Stimulated activated CD4-positive, alpha-beta T cell treated with anti-CD3 and anti-CD28 coated beads, TNF-alpha, amount 100 ng/mL, for 4 hours (primary cell): ENCODE data around the gene COPB2.

ENCODE experiments used
- DNase-seq, 3 experiments: peaks; one replicate each; pipeline ENCODE4 v3.0.0-alpha.2; 2020; ENCODE audit warnings: low read depth in 3 of 3

COPB2 gene

DNA sequence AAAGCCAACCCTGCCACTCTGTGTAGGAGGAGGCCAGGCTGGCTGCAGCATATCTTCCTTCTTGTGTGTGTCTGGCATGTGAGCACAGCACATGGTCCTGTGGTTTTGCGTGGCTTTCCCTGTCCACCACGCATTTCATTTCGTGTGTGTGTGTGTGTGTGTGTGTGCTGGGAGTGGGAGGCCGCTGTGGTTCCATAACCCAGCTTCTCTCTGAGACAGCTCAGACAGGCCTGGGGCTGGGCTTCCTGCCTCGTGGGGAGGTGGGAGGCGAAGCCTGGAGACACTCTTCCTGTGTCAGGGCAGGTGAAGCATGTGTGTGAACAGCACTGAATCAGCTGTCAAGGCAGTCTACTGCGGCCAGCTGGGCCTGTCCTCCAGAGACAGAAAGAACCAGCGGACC, 61.6 kb downstream of the COPB2 start:
- DNase-seq = no peak

DNA sequence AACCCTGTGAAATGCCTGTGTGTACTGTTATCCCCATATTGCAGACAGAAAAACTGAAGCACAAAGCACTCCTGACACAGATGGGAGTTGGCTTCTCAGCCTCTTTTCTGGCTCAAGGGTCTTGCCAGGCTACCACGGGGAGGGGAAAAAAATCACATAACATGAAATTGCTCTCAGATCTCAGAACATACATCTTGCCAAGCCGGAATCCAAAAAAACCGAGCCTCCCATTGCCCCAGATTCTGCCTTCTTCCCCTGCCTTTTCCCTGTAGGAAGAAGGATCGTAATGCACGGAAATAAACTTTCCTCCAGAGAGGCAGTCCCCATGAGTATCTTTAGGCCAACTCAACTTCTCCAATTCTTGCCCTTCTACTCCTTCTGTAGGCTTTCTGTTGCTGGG, 62.2 kb downstream of the COPB2 start:
- no peak for DNase-seq

DNA sequence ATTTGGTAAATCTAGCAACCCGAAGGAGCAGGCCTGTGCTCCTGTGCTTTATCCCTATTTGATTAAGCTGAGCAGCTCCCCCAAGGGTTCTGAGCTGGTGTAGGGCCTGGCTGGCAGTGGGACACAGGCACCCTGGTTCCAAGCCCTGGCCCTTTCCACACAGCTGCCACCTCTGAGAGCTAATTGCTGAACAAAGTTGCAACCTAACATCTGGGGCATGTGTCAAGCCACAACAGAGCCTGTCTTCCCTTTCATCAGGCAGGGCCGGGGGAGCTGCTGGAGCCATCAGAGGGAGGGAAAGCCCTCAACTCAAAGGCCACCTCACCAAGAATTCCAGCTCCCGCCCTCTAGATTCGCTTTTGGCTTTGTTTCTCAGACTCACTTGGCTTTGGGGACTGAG, 62.7 kb downstream of the COPB2 start:
- DNase-seq = no peak

DNA sequence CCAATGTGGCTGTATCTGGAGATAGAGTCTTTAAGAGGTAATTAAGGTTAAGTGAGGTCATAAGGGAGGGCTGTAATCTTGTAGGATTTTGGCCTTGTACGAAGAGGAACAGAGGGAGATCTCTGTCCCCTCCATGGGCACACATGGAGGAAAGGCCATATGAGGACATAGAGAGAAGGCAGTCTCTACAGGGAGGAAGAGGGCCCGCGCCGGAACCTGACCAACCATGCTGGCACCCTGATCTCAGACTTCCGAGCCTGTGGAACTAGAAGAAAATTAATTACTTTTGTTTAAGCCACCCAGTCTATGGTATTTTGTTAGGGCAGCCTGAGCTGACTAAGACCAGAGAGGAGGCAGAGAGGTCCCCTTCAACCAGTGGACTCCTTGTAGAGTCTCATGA, 63.3 kb downstream of the COPB2 start:
- no peak for DNase-seq

DNA sequence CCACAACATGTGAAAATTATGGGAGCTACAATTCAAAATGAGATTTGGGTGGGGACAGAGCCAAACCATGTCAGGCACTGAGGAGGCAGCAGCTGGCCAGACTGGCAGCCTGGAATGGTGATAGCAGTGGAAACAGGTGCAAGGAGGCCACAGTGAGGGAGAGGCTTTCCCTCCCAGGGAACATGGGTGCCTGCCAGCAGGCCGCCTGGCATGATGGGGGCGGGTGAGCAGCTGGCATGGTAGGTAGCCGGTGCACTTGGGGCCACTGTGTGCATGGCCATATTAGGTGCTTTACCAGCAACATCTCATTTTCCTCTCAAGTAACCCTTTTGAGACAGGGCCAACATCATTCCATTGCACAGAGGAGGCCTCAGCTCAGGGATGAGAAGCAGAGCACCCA, 63.9 kb downstream of the COPB2 start:
- DNase-seq = no peak

DNA sequence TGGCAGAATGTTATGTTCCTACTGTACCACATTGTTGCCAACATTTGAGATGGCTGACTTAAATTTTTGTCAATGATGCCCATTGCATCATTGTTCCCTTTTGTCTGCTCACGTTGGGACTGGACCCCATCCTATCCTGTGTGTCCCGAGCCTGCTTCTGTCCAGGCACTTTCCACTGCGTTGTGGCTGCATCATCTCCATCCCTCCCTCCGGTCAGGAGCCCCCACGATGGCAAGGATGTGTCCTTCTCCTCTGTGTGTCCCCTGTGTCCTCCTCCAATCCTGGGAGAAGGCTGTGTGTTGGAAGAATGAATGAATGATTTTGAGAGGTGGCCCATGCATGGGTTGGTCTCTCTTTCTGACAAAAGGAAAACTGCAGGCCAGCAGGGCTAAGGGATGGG, 65.0 kb downstream of the COPB2 start:
- DNase-seq = no peak

DNA sequence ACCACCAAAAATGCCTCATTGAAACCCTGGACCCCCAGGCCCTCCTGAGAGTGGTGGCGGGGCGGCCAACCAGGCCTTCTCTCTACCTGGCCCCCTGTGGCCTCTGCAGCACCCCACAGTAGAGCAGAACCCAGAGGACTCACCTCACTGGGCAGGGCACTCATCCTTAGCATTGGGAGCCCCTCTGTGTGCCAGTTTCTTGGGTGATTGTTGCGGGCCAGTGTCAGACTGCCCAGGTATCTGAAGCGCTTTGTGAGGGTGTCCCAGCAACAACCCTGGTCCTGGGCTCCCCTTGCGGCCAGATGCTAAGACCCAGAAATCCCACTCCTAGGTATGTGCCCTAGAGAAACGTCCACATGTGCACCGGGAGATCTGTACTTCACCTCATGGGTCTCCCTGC, 66.3 kb downstream of the COPB2 start:
- no peak for DNase-seq

DNA sequence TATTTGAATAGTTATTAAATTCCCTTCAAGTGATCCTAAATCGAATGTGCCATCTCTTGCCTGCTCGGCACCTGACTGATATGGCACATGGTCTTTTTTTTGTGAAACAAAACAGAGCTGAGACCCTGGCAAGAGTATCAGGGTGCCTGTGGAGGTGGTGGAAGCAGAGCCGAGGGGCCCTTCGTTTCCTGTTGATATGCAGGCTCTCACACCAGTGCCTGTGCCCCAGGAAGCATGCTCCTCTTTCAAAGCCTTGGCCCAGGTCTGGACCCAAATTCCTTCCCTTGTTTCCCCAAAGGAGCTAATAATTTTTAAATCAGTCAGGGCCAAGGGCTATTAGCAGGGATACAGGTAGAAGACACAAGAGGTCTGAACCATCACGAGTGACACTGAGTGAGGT, 67.1 kb downstream of the COPB2 start:
- DNase-seq = no peak

DNA sequence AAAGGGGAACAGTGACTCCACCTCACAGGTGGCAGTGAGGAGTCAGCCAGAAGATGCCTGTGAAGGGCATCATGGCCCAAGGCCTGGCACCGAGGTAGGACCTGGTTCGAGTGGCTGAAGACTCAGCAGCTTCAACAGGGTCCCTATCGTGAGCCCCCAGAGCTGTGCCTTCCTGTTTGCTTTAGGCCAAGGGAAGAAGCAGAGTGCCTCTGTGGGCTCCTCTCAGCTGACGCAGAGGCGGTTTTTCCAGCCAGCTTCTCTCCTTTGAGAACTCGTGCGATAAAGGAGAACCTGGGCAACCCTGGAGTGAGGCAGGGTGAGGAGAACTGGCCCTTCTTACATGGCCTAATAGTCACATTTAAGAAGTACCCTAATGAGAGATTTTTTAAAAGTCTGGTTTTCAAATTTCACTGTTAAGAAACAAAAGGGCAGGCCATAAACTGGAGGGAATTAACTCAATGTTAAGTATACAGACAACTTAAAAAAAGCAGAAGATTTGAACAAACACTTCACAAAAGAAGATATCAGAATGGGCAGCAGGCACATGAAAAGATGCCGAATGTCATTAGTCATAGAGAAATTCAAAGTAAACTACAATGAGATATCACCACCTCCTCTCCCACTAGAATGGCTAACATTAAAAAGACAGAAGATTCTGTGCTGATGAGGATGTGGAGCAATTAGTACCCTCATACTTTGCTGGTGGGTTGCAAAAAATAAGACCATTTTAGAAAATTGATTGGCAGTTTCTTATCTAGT, 68.7 kb downstream of the COPB2 start:
- DNase-seq = no peak

DNA sequence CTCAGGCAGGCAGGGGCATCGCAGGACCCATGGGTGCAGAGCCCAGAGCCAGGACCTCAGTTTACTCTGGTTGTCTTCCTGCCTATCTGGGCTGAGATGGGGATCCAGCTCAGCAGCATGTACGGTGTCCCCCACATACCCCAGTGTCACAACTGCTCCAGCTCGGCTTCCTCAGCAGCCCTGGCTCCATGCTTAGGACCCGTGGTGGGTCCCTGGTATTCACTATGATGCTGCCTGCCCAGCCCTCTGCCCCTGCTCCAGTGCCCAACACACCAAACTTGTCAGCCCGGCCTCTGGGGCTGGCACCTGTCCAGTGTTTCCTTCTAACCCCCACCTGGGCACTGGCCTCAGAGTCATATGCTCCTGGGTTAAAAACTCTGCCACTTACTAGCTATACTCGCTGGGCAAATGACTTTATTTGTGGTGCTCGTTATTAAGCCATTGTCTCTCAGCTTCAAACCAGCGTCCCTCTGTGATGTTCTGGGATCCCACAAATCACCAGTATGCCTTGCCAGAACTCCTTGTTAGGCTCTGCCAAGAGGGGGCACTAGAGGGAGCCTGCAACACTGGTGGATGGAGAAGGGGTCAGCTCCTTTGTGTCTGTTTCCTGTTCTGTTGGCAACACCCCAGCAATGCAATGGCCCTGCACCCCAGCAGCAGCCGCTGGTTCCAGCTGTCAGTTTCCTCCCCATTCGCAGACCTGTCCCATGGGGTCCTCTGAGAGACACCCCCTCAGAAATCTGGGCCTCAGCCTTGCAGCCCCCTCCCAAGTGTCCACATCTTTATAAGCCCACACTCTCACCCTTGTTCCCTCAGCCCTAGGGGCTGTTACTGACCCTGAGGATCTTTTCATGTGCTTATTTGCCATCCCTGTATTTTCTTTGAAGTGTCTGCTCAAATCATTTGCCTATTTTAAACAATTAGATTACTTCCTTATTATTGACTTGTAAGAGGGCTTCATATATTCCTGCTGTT, 69.7 kb downstream of the COPB2 start:
- no peak for DNase-seq

DNA sequence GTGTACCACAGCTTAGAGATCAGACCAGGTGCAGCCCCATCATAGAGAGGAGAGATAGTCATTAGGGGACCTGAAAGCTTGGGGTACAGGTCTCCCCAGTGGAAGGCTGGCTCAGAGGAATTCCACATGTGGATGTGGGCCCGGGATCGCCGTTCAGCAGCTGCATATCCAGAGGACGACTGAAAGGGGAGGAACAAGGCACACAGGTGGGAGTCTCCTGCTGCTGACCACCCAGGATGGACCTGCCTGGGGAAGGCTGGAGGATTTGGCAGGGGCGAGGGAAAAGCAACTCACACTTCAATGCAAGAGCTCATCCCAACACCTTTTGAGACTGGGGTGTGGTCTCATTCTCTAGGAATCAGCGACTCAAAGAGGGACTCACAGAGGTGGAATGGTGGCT, 70.6 kb downstream of the COPB2 start:
- no peak for DNase-seq

DNA sequence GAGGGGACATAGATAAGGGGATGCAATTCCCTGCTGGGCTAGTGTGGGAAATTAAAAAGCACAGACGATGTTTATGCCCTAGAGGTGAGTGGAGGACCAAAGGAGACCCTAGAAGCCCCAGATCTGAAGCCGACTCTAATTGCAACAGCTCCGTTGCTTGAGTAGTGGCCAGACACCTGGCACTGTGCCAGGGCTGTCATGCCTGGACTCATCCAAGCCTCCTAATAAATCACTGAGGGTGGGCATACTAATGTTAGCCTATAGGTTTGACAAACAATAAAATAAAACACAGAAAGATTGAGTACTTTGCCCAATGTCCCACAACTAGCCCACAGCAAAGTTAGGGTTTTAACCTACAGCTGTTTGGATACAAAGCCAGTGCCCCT, 71.0 kb downstream of the COPB2 start:
- DNase-seq = no peak

DNA sequence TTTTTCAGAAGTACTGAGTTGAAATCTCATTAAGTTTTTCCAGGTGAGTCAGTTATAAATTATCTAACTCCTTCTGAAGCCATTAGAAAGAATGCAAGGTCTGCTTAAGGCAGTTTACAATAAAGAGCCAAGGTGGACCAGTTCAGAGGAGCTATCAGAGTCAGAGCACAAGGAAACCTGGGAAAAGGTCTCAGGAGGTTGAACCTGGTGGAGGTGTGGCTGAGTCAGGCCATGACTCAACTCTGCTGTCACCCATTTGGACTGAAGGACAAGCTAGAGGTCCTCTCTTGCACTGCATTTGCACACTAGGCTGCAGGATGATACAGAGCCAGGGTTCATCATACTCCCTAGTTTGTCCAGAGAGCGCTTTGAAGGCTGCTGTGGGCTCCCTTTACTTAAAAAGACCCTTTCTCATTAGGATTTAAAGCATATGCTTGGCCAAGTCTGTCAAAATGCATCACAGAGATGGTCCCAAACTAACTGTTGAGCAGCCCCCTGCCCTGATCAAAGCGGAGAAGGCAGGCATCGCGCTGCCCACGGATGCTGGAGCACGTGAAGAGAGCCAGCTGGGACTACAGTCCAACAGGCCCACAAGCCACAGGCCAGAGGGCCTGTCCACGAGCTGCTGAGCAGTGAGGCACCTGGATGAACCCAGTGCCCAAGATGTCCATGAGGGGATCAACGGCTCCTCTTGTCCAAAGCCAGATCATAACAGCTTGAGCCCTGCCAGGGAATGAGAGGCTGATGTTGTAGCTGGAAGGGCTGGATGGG, 71.6 kb downstream of the COPB2 start:
- DNase-seq = no peak

DNA sequence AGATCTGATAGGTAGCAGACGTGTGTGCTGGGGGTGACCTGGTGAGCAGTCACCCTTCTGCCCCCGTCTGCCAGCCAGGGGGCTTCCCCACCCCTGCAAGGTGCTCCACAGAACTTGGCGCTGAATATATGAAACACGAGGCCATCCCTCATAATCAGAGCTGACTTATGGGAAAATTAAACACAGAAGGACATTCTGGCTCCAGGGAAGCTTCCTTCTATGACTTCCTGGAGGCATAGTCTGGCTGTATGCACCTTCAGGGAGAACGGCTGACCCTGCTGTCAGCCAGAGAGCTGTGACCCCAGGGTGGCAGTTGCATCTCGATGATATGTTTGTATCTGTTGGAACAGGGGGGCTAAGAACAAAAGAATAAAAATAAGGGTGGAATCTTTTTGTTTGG, 72.2 kb downstream of the COPB2 start:
- no peak for DNase-seq

DNA sequence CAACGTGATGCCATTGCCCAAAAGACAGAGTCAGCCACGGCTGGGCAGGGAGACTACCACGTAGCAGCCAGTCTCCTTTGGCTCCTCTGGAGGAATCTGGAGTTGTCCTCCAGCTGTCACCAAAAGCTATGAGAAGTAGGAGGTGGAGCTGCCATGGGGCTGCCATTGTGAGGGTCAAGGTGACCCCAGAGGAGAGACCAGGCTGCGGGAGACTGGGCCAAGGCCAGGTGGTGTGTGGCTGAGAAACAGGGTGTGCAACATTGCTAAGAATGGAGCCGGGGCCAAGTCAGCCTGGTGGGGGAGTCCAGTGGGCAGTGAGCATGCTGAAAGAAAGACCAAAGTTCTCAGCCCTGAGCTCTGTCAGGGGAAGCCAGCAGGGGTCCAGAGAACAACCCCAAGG, 75.5 kb downstream of the COPB2 start:
- no peak for DNase-seq

DNA sequence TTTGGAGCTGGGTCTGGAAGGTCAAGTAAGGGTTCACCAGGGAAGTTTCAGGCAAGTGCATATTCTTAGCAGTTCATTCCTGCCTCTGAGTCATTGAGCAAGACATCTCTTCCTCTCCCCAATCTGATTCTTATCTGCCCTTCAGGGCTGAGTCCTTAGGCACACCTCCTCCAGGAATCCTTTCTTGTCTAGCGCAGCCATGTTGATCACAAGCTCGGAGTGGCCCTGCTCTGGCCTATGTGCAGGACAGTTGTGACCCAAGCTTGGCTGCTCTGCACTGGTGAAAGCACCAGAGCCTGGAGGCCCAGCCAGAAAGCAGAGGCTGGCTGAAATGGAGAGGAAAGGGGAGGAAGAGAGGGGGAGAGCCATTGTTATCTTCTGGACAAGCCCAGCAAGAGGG, 76.5 kb downstream of the COPB2 start:
- DNase-seq = no peak

DNA sequence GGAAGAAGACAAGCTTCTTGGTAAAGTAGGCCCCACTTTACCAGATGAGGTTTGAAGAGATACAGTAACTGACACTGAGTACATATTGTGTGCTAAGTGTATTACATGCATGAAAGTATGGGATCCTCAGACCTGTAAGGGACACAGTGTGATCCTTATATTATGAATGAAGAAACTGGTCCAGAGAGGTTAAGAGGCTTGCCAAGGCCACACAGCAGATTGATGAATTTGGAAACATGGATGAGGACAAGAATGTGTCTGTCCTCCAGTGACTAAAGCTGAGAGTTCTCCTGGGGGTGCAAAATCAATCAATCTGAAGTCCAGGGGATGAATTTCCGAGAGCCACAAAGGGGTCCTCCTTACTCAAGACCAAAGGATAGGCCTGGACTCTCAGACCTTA, 77.0 kb downstream of the COPB2 start:
- no peak for DNase-seq

DNA sequence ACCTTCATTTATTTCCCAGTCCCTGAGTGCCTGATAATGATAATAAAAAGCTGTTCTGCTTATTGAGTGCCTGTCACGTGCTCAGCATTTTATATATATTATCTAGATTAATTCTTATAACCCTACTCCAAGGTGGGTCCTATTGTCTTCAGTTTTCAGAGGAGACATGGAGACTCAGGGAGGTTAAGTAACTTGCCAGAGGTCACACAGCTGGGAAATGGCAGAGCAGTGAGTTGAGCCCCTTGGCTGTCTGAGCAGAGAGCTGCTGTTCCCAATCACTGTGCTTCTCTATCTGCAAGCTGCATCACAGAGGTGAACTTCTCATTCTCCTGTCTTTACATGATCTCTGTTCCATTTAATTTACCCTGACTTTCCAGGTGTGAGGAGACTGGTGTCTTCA, 77.9 kb downstream of the COPB2 start:
- no peak for DNase-seq

DNA sequence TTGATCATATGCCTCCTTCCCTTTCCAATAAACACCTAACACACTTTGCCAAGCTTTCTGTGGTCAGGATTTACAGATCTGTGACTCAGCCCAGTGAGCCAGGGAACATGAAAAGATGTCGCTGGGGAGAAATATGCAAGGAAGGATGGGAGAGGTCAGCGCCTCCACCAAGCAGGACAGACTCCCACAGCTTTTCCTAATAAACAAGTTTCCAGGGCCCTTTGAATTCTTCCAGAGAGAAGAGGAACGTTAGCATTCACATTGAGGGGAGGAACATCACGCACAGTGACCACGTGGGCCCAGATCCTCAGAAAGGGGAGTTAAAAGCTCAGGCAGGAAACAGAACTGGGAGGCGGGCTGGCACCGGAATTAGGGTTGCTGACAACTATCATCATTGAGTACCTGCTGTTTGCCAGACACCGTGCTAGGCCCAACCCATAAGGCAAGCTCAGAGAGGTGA, 78.9 kb downstream of the COPB2 start:
- DNase-seq = no peak

DNA sequence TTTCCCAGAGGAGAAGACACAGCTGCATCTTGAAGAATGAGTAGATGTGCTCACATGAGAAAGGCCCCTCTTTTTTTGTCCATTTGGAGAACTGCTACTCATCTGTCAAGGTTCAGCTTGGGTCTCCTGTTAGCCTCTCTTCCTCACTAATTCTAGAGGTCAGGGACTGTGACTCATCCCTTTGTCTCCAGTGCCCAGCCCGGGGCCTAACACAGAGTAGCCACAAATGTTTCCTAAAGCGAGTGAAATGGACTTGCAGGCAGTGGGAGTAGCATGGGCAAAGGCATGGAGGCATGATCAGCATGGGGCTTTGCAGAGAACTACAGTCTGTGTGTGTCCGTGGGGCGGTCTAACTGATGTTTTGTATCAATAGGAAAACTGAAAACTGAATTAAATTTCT, 79.6 kb downstream of the COPB2 start:
- DNase-seq = no peak

DNA sequence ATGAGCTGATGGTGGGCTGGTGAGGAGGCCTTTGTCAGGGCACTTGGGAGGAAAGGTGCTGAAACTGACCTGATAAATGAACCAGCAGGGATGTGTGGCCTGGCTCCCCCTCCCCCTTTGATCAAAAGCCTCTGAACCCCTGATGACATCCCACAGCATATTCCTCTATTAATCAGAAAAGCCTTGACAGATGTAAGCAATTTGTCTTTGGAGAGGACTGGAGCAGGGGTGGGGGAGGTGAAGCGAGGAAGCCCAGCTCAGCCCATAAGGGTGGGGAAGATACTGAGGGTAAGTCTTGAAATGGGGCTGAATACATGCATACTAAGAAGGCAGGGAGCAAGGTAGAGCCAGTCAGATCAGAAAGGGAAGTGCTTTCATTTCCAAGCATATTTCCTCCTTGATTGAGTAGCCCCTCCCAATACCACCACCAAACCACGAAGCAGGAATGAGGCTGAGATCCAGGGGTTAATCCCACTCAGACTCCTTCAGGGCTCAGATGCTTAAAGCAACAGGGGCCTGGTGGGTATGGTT, 80.3 kb downstream of the COPB2 start:
- DNase-seq = no peak

DNA sequence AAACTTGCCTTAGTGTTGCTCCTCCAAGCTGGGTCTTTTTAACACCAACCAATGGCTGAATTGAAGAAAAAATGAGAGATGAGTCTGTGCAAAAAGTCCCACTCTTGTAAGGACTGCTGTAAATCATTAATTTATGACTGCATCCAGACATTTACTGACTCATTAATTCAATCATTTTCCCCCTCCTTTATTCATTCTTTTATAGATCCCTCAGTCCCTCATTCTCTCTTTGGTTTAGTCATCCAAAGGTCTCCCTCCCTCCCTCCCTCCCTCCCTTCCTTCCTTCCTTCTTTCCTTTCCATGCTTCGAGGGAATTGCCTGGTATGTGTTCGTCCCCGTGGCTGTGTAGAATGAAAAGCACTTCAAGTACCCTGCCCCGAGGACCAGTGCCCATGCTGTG, 80.9 kb downstream of the COPB2 start:
- DNase-seq = no peak
